Tibial nerve (tissue), 4 donors: ENCODE measurements around the gene PEA15. TPM values are rescaled to one million over a fixed set of nuclear protein-coding genes. Genes with fewer than 3 reads are reported as not detected.

Experiments
- DNase-seq, 2 donors: peaks; one replicate each; pipeline ENCODE4 v3.0.0-alpha.2; 2019; ENCODE audit warnings: low spot score in 2 of 2
- H3K27ac ChIP-seq, 4 donors: fragments of 200-600 bp; sonication (generic) in 3 of 4; one replicate each; pipeline ENCODE4 v1.5.1; 2017 to 2019; ENCODE audit warnings: mild to moderate bottlenecking in 1 of 4
- H3K27me3 ChIP-seq, 2 donors: fragments of 200-600 bp; sonication (generic) in 1 of 2; one replicate each; pipeline versions ENCODE4 v1.5.1 to v1.6.0; 2017 to 2019
- H3K36me3 ChIP-seq, 3 donors: fragments of 200-600 bp; sonication (generic); one replicate each; pipeline ENCODE4 v1.5.1; 2018 to 2019
- H3K4me1 ChIP-seq, 4 donors: fragments of 200-600 bp; sonication (generic) in 3 of 4; one replicate each; pipeline ENCODE4 v1.5.1; 2017 to 2019
- H3K4me3 ChIP-seq, 4 donors: fragments of 200-600 bp; sonication (generic) in 3 of 4; one replicate each; pipeline ENCODE4 v1.5.1; 2017 to 2019; ENCODE audit warnings: mild to moderate bottlenecking in 1 of 4, moderate library complexity in 1 of 4
- H3K9me3 ChIP-seq, 4 donors: fragments of 200-600 bp; sonication (generic) in 3 of 4; one replicate each; pipeline ENCODE4 v1.5.1; 2017 to 2019
- EP300 ChIP-seq, 2 donors: sonication (generic); formaldehyde crosslinking; IDR thresholded peaks; one replicate each; pipeline ENCODE4 v1.6.1; 2017; ENCODE audit warnings: antibody characterized with exemption in 2 of 2, mild to moderate bottlenecking in 1 of 2
- POLR2A ChIP-seq, 2 donors: fragments of 450-650 bp; IDR thresholded peaks; one replicate each; pipeline ENCODE4 v1.6.1; 2017; ENCODE audit warnings: antibody characterized with exemption in 2 of 2, mild to moderate bottlenecking in 2 of 2, moderate library complexity in 2 of 2
- WGBS, 2 donors: methylation state at CpG; one replicate each; pipeline ENCODE4 v1.1.5; 2018; 5-methylcytosine and 5-hydroxymethylcytosine counted together
- total RNA-seq, 4 donors: library from RNA; depleted of rRNA; stranded (reverse); fragments of >200 nt; gene quantifications; one replicate each; pipeline ENCODE4 v1.1.0, GENCODE V29; 2016
- TF ChIP-seq, protein P1 (sequence below), 5 experiments: fragments of 200-600 bp in 3 of 5; fragments of 450-650 bp in 2 of 5; sonication (generic) in 3 of 5; IDR thresholded peaks; one replicate each; pipeline ENCODE4 v1.5.1; 2016 to 2019; ENCODE audit warnings: antibody characterized with exemption in 5 of 5, mild to moderate bottlenecking in 3 of 5, moderate library complexity in 2 of 5

The PEA15 gene
- total RNA-seq, 4 donors from 2014 or later, result 144 to 154 (median 147) TPM

- DNase-seq, result no peak
- 70 to 79% methylated on average over 2 of the region's 2 CpGs for WGBS, 2 donors
- no peaks in the 10 kb centered on the region for H3K9me3 ChIP-seq
- no peaks in the 10 kb centered on the region for H3K27me3 ChIP-seq
- H3K27ac ChIP-seq, result no peak overlapping the region
- H3K4me1 ChIP-seq, result no peaks in the 10 kb centered on the region
- no peak overlapping the region for H3K4me3 ChIP-seq
- peaks cover 5 to 99% (median 34%) of the 10 kb centered on the region in 3 donors for H3K36me3 ChIP-seq
- no peak for TF ChIP-seq POLR2A (IDR thresholded peaks at IDR 0.05)
- TF ChIP-seq, protein P1, sequence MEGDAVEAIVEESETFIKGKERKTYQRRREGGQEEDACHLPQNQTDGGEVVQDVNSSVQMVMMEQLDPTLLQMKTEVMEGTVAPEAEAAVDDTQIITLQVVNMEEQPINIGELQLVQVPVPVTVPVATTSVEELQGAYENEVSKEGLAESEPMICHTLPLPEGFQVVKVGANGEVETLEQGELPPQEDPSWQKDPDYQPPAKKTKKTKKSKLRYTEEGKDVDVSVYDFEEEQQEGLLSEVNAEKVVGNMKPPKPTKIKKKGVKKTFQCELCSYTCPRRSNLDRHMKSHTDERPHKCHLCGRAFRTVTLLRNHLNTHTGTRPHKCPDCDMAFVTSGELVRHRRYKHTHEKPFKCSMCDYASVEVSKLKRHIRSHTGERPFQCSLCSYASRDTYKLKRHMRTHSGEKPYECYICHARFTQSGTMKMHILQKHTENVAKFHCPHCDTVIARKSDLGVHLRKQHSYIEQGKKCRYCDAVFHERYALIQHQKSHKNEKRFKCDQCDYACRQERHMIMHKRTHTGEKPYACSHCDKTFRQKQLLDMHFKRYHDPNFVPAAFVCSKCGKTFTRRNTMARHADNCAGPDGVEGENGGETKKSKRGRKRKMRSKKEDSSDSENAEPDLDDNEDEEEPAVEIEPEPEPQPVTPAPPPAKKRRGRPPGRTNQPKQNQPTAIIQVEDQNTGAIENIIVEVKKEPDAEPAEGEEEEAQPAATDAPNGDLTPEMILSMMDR (IDR thresholded peaks at IDR 0.05), result no peak
- no peak for TF ChIP-seq EP300 (IDR thresholded peaks at IDR 0.05)
Observed at GRCh38 chr1:160226623-160227022, 21.4 kb downstream of the PEA15 start.

DNA sequence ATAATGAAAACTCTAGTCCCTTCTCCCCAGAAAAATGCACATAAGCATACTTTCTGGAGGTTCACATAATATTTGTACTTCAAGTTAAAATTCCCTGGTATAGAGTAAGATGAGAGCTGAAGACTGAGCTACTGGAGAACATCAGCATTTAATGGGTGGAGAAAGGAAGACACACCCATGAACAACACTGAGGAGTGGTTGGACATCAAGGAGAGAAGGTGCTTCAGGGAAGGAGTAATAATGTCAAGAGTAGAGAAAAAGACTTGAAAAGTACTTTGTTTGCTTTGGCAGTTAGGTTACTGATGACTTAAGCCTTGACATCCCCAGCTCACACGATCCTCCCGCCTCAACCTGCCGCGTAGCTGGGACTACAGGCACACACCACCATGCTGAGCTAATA is 21.9 kb downstream of the PEA15 start:
- no peak overlapping the region for H3K4me3 ChIP-seq
- DNase-seq, result no peak
- H3K27me3 ChIP-seq, result no peaks in the 10 kb centered on the region
- no peaks in the 10 kb centered on the region for H3K9me3 ChIP-seq
- WGBS, 2 donors, result 71 to 79% methylated on average over 4 of the region's 4 CpGs
- no peak for TF ChIP-seq POLR2A (IDR thresholded peaks at IDR 0.05)
- TF ChIP-seq, protein P1 (IDR thresholded peaks at IDR 0.05), result no peak
- no peak for TF ChIP-seq EP300 (IDR thresholded peaks at IDR 0.05)
- H3K27ac ChIP-seq, result no peak overlapping the region
- H3K36me3 ChIP-seq, result peaks cover 5 to 99% (median 33%) of the 10 kb centered on the region in 3 donors
- no peaks in the 10 kb centered on the region for H3K4me1 ChIP-seq

DNA sequence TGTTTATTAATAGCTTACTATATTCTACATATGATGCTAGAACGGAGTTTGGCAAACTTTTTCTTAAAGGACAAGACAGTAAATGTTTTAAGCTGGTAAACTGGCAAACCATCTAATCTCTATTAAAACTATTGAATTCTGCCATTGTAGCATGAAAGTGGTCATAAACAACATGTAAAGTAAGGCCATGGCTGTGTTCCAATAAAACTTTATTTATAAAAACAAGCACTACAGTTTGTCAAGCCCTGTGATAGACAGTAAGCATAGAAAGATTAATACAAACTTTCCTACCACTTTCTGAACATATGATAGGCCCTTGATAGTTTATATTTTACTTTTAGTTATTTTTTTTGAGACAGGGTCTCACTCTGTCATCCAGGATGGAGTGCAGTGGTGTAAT is 22.4 kb downstream of the PEA15 start:
- H3K27me3 ChIP-seq, result no peaks in the 10 kb centered on the region
- no peak overlapping the region for H3K4me3 ChIP-seq
- no peak overlapping the region for H3K27ac ChIP-seq
- H3K4me1 ChIP-seq, result no peaks in the 10 kb centered on the region
- TF ChIP-seq EP300 (IDR thresholded peaks at IDR 0.05), result no peak
- no peak for TF ChIP-seq POLR2A (IDR thresholded peaks at IDR 0.05)
- TF ChIP-seq, protein P1 (IDR thresholded peaks at IDR 0.05), result no peak
- H3K36me3 ChIP-seq, result peaks cover 3 to 99% (median 28%) of the 10 kb centered on the region in 3 donors
- DNase-seq, result no peak
- 96 to 100% methylated on average over 1 of the region's 1 CpG for WGBS, 2 donors
- no peaks in the 10 kb centered on the region for H3K9me3 ChIP-seq

DNA sequence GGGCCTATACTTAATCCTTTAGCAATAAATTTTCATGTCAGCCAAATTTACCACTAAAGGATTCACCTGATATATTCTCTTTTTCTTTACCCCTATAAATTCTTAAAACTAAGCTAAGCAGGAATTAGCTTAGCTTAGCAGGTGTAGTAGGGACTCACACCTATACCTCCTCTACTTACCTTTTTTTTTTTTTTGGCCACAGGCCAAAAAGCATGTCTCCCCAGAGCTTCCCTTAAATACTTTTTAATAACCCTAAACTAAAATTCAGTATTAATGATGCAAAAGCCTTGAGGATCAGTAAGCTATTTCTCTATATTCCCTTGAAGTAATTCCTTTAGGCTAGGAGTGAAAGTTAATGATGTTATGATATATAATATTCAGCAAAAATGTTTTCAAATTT is 23.2 kb downstream of the PEA15 start:
- Histone ChIP-seq H3K4me3 (no peak overlapping the region), H3K27ac (no peak overlapping the region), H3K4me1 (no peaks in the 10 kb centered on the region), H3K36me3 (peaks cover 3 to 97% (median 19%) of the 10 kb centered on the region in 3 donors), H3K9me3 (no peaks in the 10 kb centered on the region), H3K27me3 (no peaks in the 10 kb centered on the region)
- DNase-seq, result no peak
- no peak for TF ChIP-seq POLR2A (IDR thresholded peaks at IDR 0.05)
- TF ChIP-seq EP300 (IDR thresholded peaks at IDR 0.05), result no peak
- TF ChIP-seq, protein P1 (IDR thresholded peaks at IDR 0.05), result no peak

GRCh38 chr1:160232911-160233310 is 27.7 kb downstream of the PEA15 start:
- TF ChIP-seq POLR2A (IDR thresholded peaks at IDR 0.05), result no peak
- no peak for TF ChIP-seq EP300 (IDR thresholded peaks at IDR 0.05)
- TF ChIP-seq, protein P1 (IDR thresholded peaks at IDR 0.05), result no peak
- Histone ChIP-seq H3K9me3 (no peaks in the 10 kb centered on the region), H3K4me1 (no peaks in the 10 kb centered on the region), H3K36me3 (peaks cover 2 to 92% (median 7%) of the 10 kb centered on the region in 3 donors), H3K27me3 (no peaks in the 10 kb centered on the region), H3K4me3 (no peak overlapping the region), H3K27ac (no peak overlapping the region)
- DNase-seq, result no peak
